Thyroid gland (tissue), 4 donors: ENCODE results near the gene HACD2. TPM values are rescaled to one million over a fixed set of nuclear protein-coding genes. Genes with fewer than 3 reads are reported as not detected.

ENCODE experiments used
- DNase-seq, 2 donors: peaks; one replicate each; pipeline ENCODE4 v3.0.0-alpha.2; 2019
- H3K27ac ChIP-seq, 3 donors: fragments of 200-600 bp; sonication (generic); 1 replicate in 2 of 3; 2 replicates in 1 of 3; pipeline ENCODE4 v1.5.1; 2016 to 2019; ENCODE audit warnings: mild to moderate bottlenecking in 1 of 3, moderate library complexity in 1 of 3
- H3K27me3 ChIP-seq: fragments of 200-600 bp; sonication (generic); one replicate; pipeline ENCODE4 v1.5.1; 2019
- H3K36me3 ChIP-seq, 2 donors: fragments of 200-600 bp; sonication (generic); one replicate each; pipeline ENCODE4 v1.5.1; 2016 to 2019
- H3K4me1 ChIP-seq, 2 donors: fragments of 200-600 bp; sonication (generic); one replicate each; pipeline ENCODE4 v1.5.1; 2017 to 2019
- H3K4me3 ChIP-seq, 3 donors: fragments of 200-600 bp; sonication (generic); replicated peaks in 1 of 3; 1 replicate in 2 of 3; 2 replicates in 1 of 3; pipeline ENCODE4 v1.5.1; 2016; ENCODE audit warnings: mild to moderate bottlenecking in 1 of 3
- H3K9me3 ChIP-seq: fragments of 200-600 bp; sonication (generic); one replicate; pipeline ENCODE4 v1.5.1; 2017
- CTCF ChIP-seq, 6 experiments: fragments of 200-600 bp in 3 of 6; fragments of 450-650 bp in 3 of 6; sonication (generic) in 3 of 6; IDR thresholded peaks; one replicate each; pipeline ENCODE4 v1.5.1; 2016 to 2019; ENCODE audit warnings: antibody characterized with exemption in 6 of 6, mild to moderate bottlenecking in 2 of 6, inconsistent platforms in 1 of 6, moderate library complexity in 1 of 6
- POLR2A ChIP-seq, 2 donors: fragments of 450-650 bp; IDR thresholded peaks; one replicate each; pipeline ENCODE4 v1.6.1; 2017; ENCODE audit warnings: antibody characterized with exemption in 2 of 2, mild to moderate bottlenecking in 2 of 2, moderate library complexity in 1 of 2
- WGBS, 2 donors: methylation state at CpG; one replicate each; pipeline ENCODE4 v1.1.5; 2017; 5-methylcytosine and 5-hydroxymethylcytosine counted together
- intact Hi-C: fragments of 100-400 bp; cut with DNase I; formaldehyde crosslinking; loops from one replicate; pipeline ENCODE4 v1.15.1; 2023
- total RNA-seq, 4 donors: library from RNA; depleted of rRNA; stranded (reverse); fragments of >200 nt; gene quantifications; one replicate each; pipeline ENCODE4 v1.2.3, GENCODE V29; 2016

Gene HACD2
- total RNA-seq, 4 donors from 2014 or later = 27.8 to 38.3 (median 32.2) TPM

- Histone ChIP-seq H3K4me1 (no peaks in the 10 kb centered on the region), H3K27ac (no peak overlapping the region), H3K36me3 (no peaks in the 10 kb centered on the region), H3K4me3 (no peak overlapping the region), H3K27me3 (no peaks in the 10 kb centered on the region), H3K9me3 (no peaks in the 10 kb centered on the region)
- intact Hi-C loops = no loop called here
- TF ChIP-seq POLR2A (IDR thresholded peaks at IDR 0.05) (no peak), CTCF (IDR thresholded peaks at IDR 0.05) (no peak)
- DNase-seq = no peak
- WGBS, 2 donors = 94 to 98% methylated on average over 3 of the region's 3 CpGs
Observed at GRCh38 chr3:123593381-123593780, 8.5 kb upstream of the HACD2 start.

GRCh38 chr3:123590685-123591450, 6.0 kb upstream of the HACD2 start:
- WGBS, 2 donors = 97 to 98% methylated on average over 2 to 3 of the region's 3 CpGs
- Histone ChIP-seq H3K4me1 (peaks cover 0 to 4% of the 10 kb centered on the region in 2 donors), H3K4me3 (no peak overlapping the region), H3K27ac (no peak overlapping the region), H3K9me3 (no peaks in the 10 kb centered on the region), H3K27me3 (no peaks in the 10 kb centered on the region), H3K36me3 (no peaks in the 10 kb centered on the region)
- TF ChIP-seq POLR2A (IDR thresholded peaks at IDR 0.05) = no peak
- no peak for TF ChIP-seq CTCF (IDR thresholded peaks at IDR 0.05)
- intact Hi-C loops = no loop called here
- no peak for DNase-seq

- intact Hi-C loops = no loop called here
- DNase-seq = no peak
- H3K4me3 ChIP-seq = no peak overlapping the region
- 88 to 94% methylated on average over 2 of the region's 2 CpGs for WGBS, 2 donors
- no peak overlapping the region for H3K27ac ChIP-seq
- peaks cover 0 to 15% of the 10 kb centered on the region in 2 donors for H3K4me1 ChIP-seq
- TF ChIP-seq CTCF (IDR thresholded peaks at IDR 0.05) (no peak), POLR2A (IDR thresholded peaks at IDR 0.05) (no peak)
- no peaks in the 10 kb centered on the region for H3K36me3 ChIP-seq
- no peaks in the 10 kb centered on the region for H3K27me3 ChIP-seq
- H3K9me3 ChIP-seq = no peaks in the 10 kb centered on the region
Observed at GRCh38 chr3:123587401-123587800, 2.5 kb upstream of the HACD2 start.

GRCh38 chr3:123586968-123587367, 2.1 kb upstream of the HACD2 start:
- TF ChIP-seq CTCF (IDR thresholded peaks at IDR 0.05) = no peak
- no peak for TF ChIP-seq POLR2A (IDR thresholded peaks at IDR 0.05)

GRCh38 chr3:123586131-123586530, 1.3 kb upstream of the HACD2 start:
- Histone ChIP-seq H3K9me3 (no peaks in the 10 kb centered on the region), H3K4me3 (peak overlapping the region in 1 of 3 donors; percentile 71), H3K27me3 (no peaks in the 10 kb centered on the region), H3K36me3 (no peaks in the 10 kb centered on the region), H3K27ac (no peak overlapping the region), H3K4me1 (peaks cover 0 to 15% of the 10 kb centered on the region in 2 donors)
- 2 to 6% methylated on average over 10 of the region's 10 CpGs for WGBS, 2 donors
- TF ChIP-seq POLR2A (IDR thresholded peaks at IDR 0.05) = no peak
- TF ChIP-seq CTCF (IDR thresholded peaks at IDR 0.05) = no peak
- intact Hi-C loops = no loop called here
- DNase-seq = peak; percentile 31 to 37

More at GRCh38 chr3:123586968-123587367, 2.1 kb upstream of the HACD2 start:
- H3K4me1 ChIP-seq = peaks cover 0 to 15% of the 10 kb centered on the region in 2 donors
- intact Hi-C loops = no loop called here
- H3K4me3 ChIP-seq = no peak overlapping the region
- no peaks in the 10 kb centered on the region for H3K36me3 ChIP-seq
- H3K27ac ChIP-seq = no peak overlapping the region
- H3K27me3 ChIP-seq = no peaks in the 10 kb centered on the region
- no peak for DNase-seq
- whole genome bisulfite sequencing, 2 donors = 82 to 85% methylated on average over 2 of the region's 2 CpGs
- H3K9me3 ChIP-seq = no peaks in the 10 kb centered on the region
